Esophagus (tissue), 2 donors: ENCODE measurements around the gene SYNGR3. TPM values are rescaled to one million over a fixed set of nuclear protein-coding genes. Genes with fewer than 3 reads are reported as not detected.

Source experiments
- H3K27ac ChIP-seq, 2 donors: one replicate each; pipeline ENCODE4 v1.5.1; 2013; ENCODE audit warnings: low read depth in 2 of 2, mild to moderate bottlenecking in 2 of 2, inconsistent platforms in 1 of 2, low read length in 1 of 2, moderate library complexity in 1 of 2
- H3K27me3 ChIP-seq, 2 donors: one replicate each; pipeline ENCODE4 v1.6.1; 2013; ENCODE audit warnings: low read length in 2 of 2, control low read depth in 1 of 2, mild to moderate bottlenecking in 1 of 2; ENCODE audit not compliant: insufficient read depth in 2 of 2, control insufficient read depth in 1 of 2
- H3K36me3 ChIP-seq, 2 donors: one replicate each; pipeline ENCODE4 v1.6.1; 2013; ENCODE audit warnings: low read length in 1 of 2; ENCODE audit not compliant: control insufficient read depth in 2 of 2, insufficient read depth in 2 of 2
- H3K4me1 ChIP-seq, 2 donors: one replicate each; pipeline ENCODE4 v1.6.1; 2013; ENCODE audit warnings: low read length in 1 of 2; ENCODE audit not compliant: control insufficient read depth in 2 of 2, insufficient read depth in 2 of 2
- H3K4me3 ChIP-seq, 2 donors: one replicate each; pipeline ENCODE4 v1.5.1; 2013; ENCODE audit warnings: low read length in 2 of 2, mild to moderate bottlenecking in 2 of 2, low read depth in 1 of 2, moderate library complexity in 1 of 2
- H3K9me3 ChIP-seq, 2 donors: one replicate each; pipeline ENCODE4 v1.6.1; 2013; ENCODE audit warnings: mild to moderate bottlenecking in 2 of 2, low read depth in 1 of 2, low read length in 1 of 2, moderate library complexity in 1 of 2; ENCODE audit not compliant: control insufficient read depth in 2 of 2, insufficient read depth in 1 of 2
- WGBS, 2 donors: extraction: QIAGEN DNeasy Blood & Tissue Kit; methylation state at CpG; one replicate each; pipeline ENCODE4 v1.1.7; 2013; 5-methylcytosine and 5-hydroxymethylcytosine counted together
- polyA plus RNA-seq, 2 donors: library from polyadenylated mRNA; stranded (reverse); fragments of 200-250 nt; gene quantifications; one replicate each; pipeline ENCODE4 v1.2.3, GENCODE V29; 2013
- donor health status: healthy with polysubstance abuse.
- donor health status: Bipolar disorder and iron deficiency.

Gene SYNGR3
- polyA plus RNA-seq, 2 donors: 0.06 to 0.36 TPM

DNA sequence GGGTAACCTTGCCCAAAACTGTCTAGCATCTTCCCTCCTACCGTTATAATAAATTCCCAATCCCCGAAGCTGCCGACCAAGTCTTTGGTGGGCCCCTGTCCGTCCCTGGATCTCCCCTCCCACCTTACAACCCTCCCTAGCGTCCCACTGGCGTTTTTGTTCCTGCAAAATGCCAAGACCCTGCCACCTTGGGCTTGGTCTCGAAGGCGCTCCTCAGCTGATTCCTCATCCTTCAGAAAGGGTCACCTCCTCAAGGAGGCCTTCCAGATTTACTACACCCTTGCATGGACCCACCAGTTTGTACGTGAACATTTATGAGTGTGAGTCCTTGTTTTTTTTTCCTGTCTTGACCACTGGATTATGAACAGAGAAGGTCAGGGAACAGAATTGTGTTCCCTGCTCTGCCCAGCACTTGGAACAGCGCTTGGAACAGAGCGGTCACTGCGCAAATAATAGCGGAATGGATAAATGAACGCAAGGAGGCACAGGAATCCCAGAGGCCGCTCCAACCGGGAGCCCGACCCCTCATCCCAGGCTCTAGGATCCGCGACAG, 6.7 kb upstream of the SYNGR3 start:
- peaks cover 5 to 40% of the 10 kb centered on the region in 2 donors for H3K4me1 ChIP-seq
- H3K9me3 ChIP-seq: no peaks in the 10 kb centered on the region
- peaks cover 2 to 19% of the 10 kb centered on the region in 2 donors for H3K36me3 ChIP-seq
- peak overlapping the region in 1 of 2 donors; percentile 76 for H3K4me3 ChIP-seq
- 25 to 28% methylated on average over 19 of the region's 19 CpGs for WGBS, 2 donors
- peak overlapping the region in 1 of 2 donors; percentile 74 for H3K27ac ChIP-seq
- peaks cover 0 to 8% of the 10 kb centered on the region in 2 donors for H3K27me3 ChIP-seq

DNA sequence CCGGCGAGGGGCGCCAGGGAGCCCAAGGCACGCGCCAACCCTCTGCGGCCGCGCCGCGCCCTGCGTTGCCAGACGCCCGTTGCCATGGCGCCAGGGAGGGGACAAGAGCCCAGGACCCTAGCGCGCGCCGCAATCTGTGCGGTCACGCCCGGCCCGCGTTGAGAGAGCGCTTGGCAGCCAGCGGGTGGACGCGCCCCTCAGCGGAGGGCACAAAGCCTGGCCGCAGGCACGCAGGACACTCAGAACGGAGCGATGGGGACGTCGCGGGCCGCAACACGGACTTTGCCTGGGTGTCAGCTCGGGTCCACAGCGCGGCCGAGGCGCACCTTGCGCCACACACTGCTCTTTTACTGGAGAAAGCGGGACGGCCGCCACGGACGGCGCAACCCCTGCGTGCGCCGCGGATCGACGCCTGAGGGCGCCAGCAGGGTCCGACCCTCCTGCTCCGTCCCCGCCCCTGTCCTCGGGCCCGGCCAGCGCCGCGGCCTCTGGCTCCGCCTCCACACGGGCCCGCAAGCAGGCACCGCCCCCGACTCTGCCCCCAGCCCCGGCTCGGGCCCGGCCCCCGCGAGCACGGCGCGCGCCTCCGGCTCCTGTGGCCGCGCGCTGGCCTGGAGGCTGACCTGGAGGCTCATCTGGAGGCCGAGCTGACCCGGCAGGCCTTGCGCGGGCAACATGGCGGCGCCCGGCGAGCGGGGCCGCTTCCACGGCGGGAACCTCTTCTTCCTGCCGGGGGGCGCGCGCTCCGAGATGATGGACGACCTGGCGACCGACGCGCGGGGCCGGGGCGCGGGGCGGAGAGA, 6.0 kb upstream of the SYNGR3 start, which contains the start of gene GFER:
TSS of gene GFER (plus strand) at position 650 of the 803 bp plus-strand sequence. CDS start at position 676, 26 bp downstream.
- 0% methylated on average over 66 to 109 of the region's 109 CpGs for WGBS, 2 donors
- no peaks in the 10 kb centered on the region for H3K9me3 ChIP-seq
- H3K27me3 ChIP-seq: peaks cover 0 to 8% of the 10 kb centered on the region in 2 donors
- H3K36me3 ChIP-seq: peaks cover 0 to 13% of the 10 kb centered on the region in 2 donors
- peak within 1 kb of the TSS; percentile 25 to 74 for H3K27ac ChIP-seq
- peak within 1 kb of the TSS; percentile 69 to 76 for H3K4me3 ChIP-seq
- peaks cover 5 to 34% of the 10 kb centered on the region in 2 donors for H3K4me1 ChIP-seq

DNA sequence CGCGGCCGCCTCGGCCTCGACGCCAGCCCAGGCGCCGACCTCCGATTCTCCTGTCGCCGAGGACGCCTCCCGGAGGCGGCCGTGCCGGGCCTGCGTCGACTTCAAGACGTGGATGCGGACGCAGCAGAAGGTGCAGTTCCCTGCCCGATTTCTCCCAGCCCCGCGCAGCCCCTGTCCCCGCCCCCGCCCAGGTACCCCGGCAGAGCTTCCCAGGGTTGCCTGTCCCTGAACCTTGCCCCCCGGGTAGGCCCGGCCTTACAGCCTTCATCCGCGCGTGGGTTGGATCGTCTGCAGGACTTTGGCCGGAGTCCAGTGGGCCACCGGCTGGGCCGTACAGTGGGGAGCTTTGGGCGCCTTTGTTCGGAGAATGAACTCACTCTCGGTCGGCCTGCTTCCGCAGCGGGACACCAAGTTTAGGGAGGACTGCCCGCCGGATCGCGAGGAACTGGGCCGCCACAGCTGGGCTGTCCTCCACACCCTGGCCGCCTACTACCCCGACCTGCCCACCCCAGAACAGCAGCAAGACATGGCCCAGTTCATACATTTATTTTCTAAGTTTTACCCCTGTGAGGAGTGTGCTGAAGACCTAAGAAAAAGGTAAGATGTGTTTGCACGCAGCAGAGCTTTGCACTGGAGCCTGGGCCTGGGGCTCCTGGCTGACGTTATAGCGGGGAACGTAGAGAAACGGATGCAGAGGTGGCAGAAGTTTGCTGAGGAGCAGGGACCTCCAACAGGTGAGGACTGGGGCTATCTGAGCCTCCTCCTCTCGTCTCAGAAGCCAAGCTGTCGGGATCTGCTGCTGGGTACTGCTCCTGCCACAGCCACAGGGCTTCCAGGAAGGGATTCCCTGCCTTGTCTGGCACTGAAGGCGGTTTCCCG, 5.2 kb upstream of the SYNGR3 start:
- peak overlapping the region; percentile 25 to 71 for H3K27ac ChIP-seq
- WGBS, 2 donors: 9 to 14% methylated on average over 33 to 58 of the region's 58 CpGs
- peaks cover 5 to 35% of the 10 kb centered on the region in 2 donors for H3K4me1 ChIP-seq
- H3K36me3 ChIP-seq: peaks cover 0 to 12% of the 10 kb centered on the region in 2 donors
- peaks cover 0 to 14% of the 10 kb centered on the region in 2 donors for H3K27me3 ChIP-seq
- H3K9me3 ChIP-seq: no peaks in the 10 kb centered on the region
- H3K4me3 ChIP-seq: peak overlapping the region; percentile 69 to 76

GRCh38 chr16:1985466-1986150, 4.2 kb upstream of the SYNGR3 start:
- Histone ChIP-seq H3K4me3 (no peak overlapping the region), H3K27me3 (peaks cover 0 to 22% of the 10 kb centered on the region in 2 donors), H3K9me3 (no peaks in the 10 kb centered on the region), H3K27ac (peak overlapping the region in 1 of 2 donors; percentile 50), H3K36me3 (peaks cover 0 to 12% of the 10 kb centered on the region in 2 donors), H3K4me1 (peaks cover 5 to 27% of the 10 kb centered on the region in 2 donors)
- 85 to 86% methylated on average over 14 of the region's 14 CpGs for WGBS, 2 donors

DNA sequence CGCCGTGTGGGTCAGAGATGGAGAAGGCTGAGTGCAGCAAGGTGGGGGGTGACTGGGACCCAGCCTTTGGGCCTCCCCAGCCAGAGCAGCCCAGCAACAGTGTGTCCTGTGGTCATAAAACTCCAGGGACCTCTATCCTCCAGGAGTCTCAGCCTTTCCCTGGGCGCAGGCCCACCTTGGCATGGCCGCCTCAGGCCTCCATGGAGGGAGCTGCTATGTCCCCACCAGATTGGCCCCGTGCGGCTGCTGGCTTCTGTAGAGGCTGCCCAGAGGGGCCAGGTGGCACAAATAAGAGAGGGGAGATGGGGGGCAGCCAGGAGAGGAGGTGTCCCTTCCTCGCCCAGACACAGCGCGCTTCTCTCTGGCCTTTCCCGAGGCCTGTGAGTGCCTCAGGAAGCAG, 2.6 kb upstream of the SYNGR3 start:
- Histone ChIP-seq H3K4me3 (no peak overlapping the region), H3K9me3 (peaks cover 0 to 4% of the 10 kb centered on the region in 2 donors), H3K4me1 (peaks cover 12 to 34% of the 10 kb centered on the region in 2 donors), H3K27ac (no peak overlapping the region), H3K36me3 (peaks cover 0 to 12% of the 10 kb centered on the region in 2 donors), H3K27me3 (peaks cover 0 to 18% of the 10 kb centered on the region in 2 donors)
- WGBS, 2 donors: 94 to 97% methylated on average over 7 to 10 of the region's 10 CpGs

DNA sequence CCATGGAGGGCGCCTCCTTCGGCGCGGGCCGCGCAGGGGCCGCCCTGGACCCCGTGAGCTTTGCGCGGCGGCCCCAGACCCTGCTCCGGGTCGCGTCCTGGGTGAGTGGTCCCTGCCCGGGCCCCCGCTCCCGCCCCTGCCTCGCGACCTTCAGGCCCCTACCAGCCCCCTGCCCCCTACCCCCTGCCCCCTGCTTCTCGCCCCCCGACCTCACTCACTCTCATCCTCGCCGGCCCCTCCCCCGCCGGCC, 256 bp downstream of the SYNGR3 start:
- 0 to 2% methylated on average over 4 to 25 of the region's 25 CpGs for WGBS, 2 donors
- Histone ChIP-seq H3K27me3 (peaks cover 0 to 18% of the 10 kb centered on the region in 2 donors), H3K4me1 (peaks cover 8 to 33% of the 10 kb centered on the region in 2 donors), H3K27ac (no peak overlapping the region), H3K4me3 (peak overlapping the region; percentile 15 to 17), H3K9me3 (peaks cover 0 to 4% of the 10 kb centered on the region in 2 donors), H3K36me3 (peaks cover 0 to 12% of the 10 kb centered on the region in 2 donors)

GRCh38 chr16:1990351-1991134, 773 bp downstream of the SYNGR3 start:
- Histone ChIP-seq H3K27me3 (peaks cover 0 to 18% of the 10 kb centered on the region in 2 donors), H3K4me1 (peaks cover 7 to 29% of the 10 kb centered on the region in 2 donors), H3K27ac (peak overlapping the region in 1 of 2 donors; percentile 6), H3K4me3 (peak overlapping the region; percentile 17 to 33), H3K9me3 (peaks cover 0 to 4% of the 10 kb centered on the region in 2 donors), H3K36me3 (peaks cover 0 to 11% of the 10 kb centered on the region in 2 donors)
- 3 to 4% methylated on average over 43 to 50 of the region's 50 CpGs for WGBS, 2 donors

DNA sequence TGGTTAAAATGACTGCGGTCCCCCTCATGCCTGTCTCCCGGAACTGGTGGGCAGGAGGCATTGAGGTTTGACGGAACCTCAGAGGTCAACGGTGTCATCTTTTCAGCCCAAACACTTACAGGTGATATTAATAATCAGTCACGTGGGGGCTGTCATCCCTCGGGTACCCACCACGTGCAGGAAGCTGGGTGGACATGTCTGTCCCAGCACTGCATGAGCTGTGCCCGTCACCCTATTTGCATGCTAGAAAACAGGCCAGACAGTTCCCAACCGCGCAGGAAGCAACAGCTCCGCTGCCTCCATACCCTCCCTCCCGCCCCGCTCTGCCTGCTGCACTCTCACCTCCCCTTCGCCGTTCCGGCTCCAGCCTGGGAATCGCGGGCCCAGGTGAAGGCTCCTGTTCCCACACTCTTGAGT, 1.4 kb downstream of the SYNGR3 start:
- Histone ChIP-seq H3K4me1 (peaks cover 7 to 25% of the 10 kb centered on the region in 2 donors), H3K4me3 (peak overlapping the region; percentile 17 to 33)
- 12 to 14% methylated on average over 18 of the region's 18 CpGs for WGBS, 2 donors

More for the DNA sequence above, 1.4 kb downstream of the SYNGR3 start:
- Histone ChIP-seq H3K36me3 (peaks cover 0 to 5% of the 10 kb centered on the region in 2 donors), H3K27ac (no peak overlapping the region), H3K9me3 (peaks cover 0 to 4% of the 10 kb centered on the region in 2 donors), H3K27me3 (peaks cover 0 to 18% of the 10 kb centered on the region in 2 donors)
